H9 (cell line): ENCODE results near the gene TPCN2. TPM values are rescaled to one million over a fixed set of nuclear protein-coding genes. Genes with fewer than 3 reads are reported as not detected.

Experiments
- DNase-seq: peaks from one replicate; pipeline ENCODE4 v3.0.0-alpha.2; 2017
- H2AFZ ChIP-seq: one replicate; pipeline ENCODE4 v1.6.1; 2013; ENCODE audit warnings: mild to moderate bottlenecking, low read length, control low read depth, moderate library complexity
- H2AK5ac ChIP-seq: 2 replicates; pipeline ENCODE4 v1.6.1; 2013; ENCODE audit warnings: low read length, control low read depth, mixed read lengths; ENCODE audit not compliant: insufficient read length
- H2BK120ac ChIP-seq: one replicate; pipeline ENCODE4 v1.6.1; 2013; ENCODE audit warnings: low read depth, mild to moderate bottlenecking, low read length, control low read depth, inconsistent platforms; ENCODE audit not compliant: poor library complexity, severe bottlenecking
- H2BK12ac ChIP-seq: 2 replicates; pipeline ENCODE4 v1.6.1; 2013; ENCODE audit warnings: low read length, control low read depth, mixed read lengths, low read depth; ENCODE audit not compliant: insufficient read length
- H2BK15ac ChIP-seq: 2 replicates; pipeline ENCODE4 v1.6.1; 2013; ENCODE audit warnings: low read depth, low read length, control low read depth
- H2BK20ac ChIP-seq: one replicate; pipeline ENCODE4 v1.6.1; 2013; ENCODE audit warnings: low read depth, mild to moderate bottlenecking, low read length, control low read depth, inconsistent platforms; ENCODE audit not compliant: poor library complexity, severe bottlenecking
- H2BK5ac ChIP-seq: 2 replicates; pipeline ENCODE4 v1.6.1; 2013; ENCODE audit warnings: low read length, control low read depth, mixed read lengths; ENCODE audit not compliant: insufficient read length
- H3K14ac ChIP-seq: 2 replicates; pipeline ENCODE4 v1.6.1; 2013; ENCODE audit warnings: low read length, control low read depth; ENCODE audit not compliant: insufficient read depth
- H3K18ac ChIP-seq: 2 replicates; pipeline ENCODE4 v1.6.1; 2013; ENCODE audit warnings: low read depth, mild to moderate bottlenecking, mixed read lengths, low read length, control low read depth; ENCODE audit not compliant: insufficient read length
- H3K23ac ChIP-seq: 2 replicates; pipeline ENCODE4 v1.6.1; 2013; ENCODE audit warnings: low read length, control low read depth, mixed read lengths, low read depth; ENCODE audit not compliant: insufficient read length
- H3K23me2 ChIP-seq: 2 replicates; pipeline ENCODE4 v1.6.1; 2013; ENCODE audit warnings: low read depth, mild to moderate bottlenecking, mixed read lengths, low read length, control low read depth; ENCODE audit not compliant: insufficient read length, poor library complexity, severe bottlenecking
- H3K27ac ChIP-seq: 2 replicates; pipeline ENCODE4 v1.5.1; 2013; ENCODE audit warnings: low read length, control low read depth, mixed read lengths, low read depth; ENCODE audit not compliant: insufficient read length
- H3K27me3 ChIP-seq: 2 replicates; pipeline ENCODE4 v1.6.1; 2013; ENCODE audit warnings: low read length, control low read depth, inconsistent platforms; ENCODE audit not compliant: insufficient read depth
- H3K4ac ChIP-seq: 2 replicates; pipeline ENCODE4 v1.6.1; 2013; ENCODE audit warnings: low read depth, mild to moderate bottlenecking, control low read depth, inconsistent platforms, low read length, moderate library complexity
- H3K4me1 ChIP-seq: 2 replicates; pipeline ENCODE4 v1.6.1; 2013; ENCODE audit warnings: low read length, control low read depth, inconsistent platforms; ENCODE audit not compliant: insufficient read depth
- H3K4me2 ChIP-seq: 2 replicates; pipeline ENCODE4 v1.6.1; 2013; ENCODE audit warnings: low read length, control low read depth, mixed read lengths; ENCODE audit not compliant: insufficient read length, insufficient read depth
- H3K56ac ChIP-seq: 2 replicates; pipeline ENCODE4 v1.6.1; 2013; ENCODE audit warnings: low read depth, mild to moderate bottlenecking, mixed read lengths, low read length, control low read depth; ENCODE audit not compliant: insufficient read length
- H3K79me1 ChIP-seq: 2 replicates; pipeline ENCODE4 v1.6.1; 2013; ENCODE audit warnings: low read depth, mild to moderate bottlenecking, moderate library complexity, low read length, control low read depth, inconsistent platforms; ENCODE audit not compliant: insufficient read depth, poor library complexity, severe bottlenecking
- H3K79me2 ChIP-seq: 2 replicates; pipeline ENCODE4 v1.6.1; 2013; ENCODE audit warnings: low read length, control low read depth, inconsistent platforms; ENCODE audit not compliant: insufficient read depth
- H3K9ac ChIP-seq: 2 replicates; pipeline ENCODE4 v1.6.1; 2013; ENCODE audit warnings: low read length, control low read depth, mixed read lengths; ENCODE audit not compliant: insufficient read length; ENCODE audit errors: extremely low read depth
- H3K9me3 ChIP-seq: one replicate; pipeline ENCODE4 v1.6.1; 2013; ENCODE audit warnings: low read depth, low read length, inconsistent platforms; ENCODE audit not compliant: control insufficient read depth
- H3T11ph ChIP-seq: one replicate; pipeline ENCODE4 v1.6.1; 2013; ENCODE audit warnings: mild to moderate bottlenecking, low read length, control low read depth, inconsistent platforms
- H4K20me1 ChIP-seq: one replicate; pipeline ENCODE4 v1.6.1; 2013; ENCODE audit not compliant: control insufficient read depth, insufficient read length, insufficient read depth
- H4K5ac ChIP-seq: 2 replicates; pipeline ENCODE4 v1.6.1; 2013; ENCODE audit warnings: low read depth, mild to moderate bottlenecking, mixed read lengths, low read length, control low read depth; ENCODE audit not compliant: insufficient read length
- H4K8ac ChIP-seq: replicated peaks from 2 replicates; pipeline ENCODE4 v1.6.1; 2013; ENCODE audit warnings: low read length, control low read depth, mixed read lengths, low read depth; ENCODE audit not compliant: insufficient read length
- H4K91ac ChIP-seq: 2 replicates; pipeline ENCODE4 v1.6.1; 2013; ENCODE audit warnings: low read depth, mild to moderate bottlenecking, moderate library complexity, mixed read lengths, low read length, control low read depth; ENCODE audit not compliant: insufficient read length
- H3K27ac Mint-ChIP-seq, 3 experiments: 2 replicates in 2 of 3; 3 replicates in 1 of 3; pipeline ENCODE4 v1.8.0; 2020 to 2021; ENCODE audit warnings: mixed read lengths in 3 of 3, mild to moderate bottlenecking in 1 of 3, moderate library complexity in 1 of 3
- H3K27me3 Mint-ChIP-seq: 2 replicates; pipeline ENCODE4 v1.8.0; 2021; ENCODE audit warnings: low read depth, mild to moderate bottlenecking, moderate library complexity, mixed read lengths
- H3K36me3 Mint-ChIP-seq, 3 experiments: 2 replicates in 2 of 3; 3 replicates in 1 of 3; pipeline ENCODE4 v1.8.0; 2020 to 2021; ENCODE audit warnings: low read depth in 3 of 3, mixed read lengths in 3 of 3; ENCODE audit not compliant: insufficient read depth in 1 of 3
- H3K4me1 Mint-ChIP-seq, 2 experiments: 2 replicates each; pipeline ENCODE4 v1.8.0; 2020; ENCODE audit warnings: mixed read lengths in 2 of 2
- H3K4me3 Mint-ChIP-seq, 2 experiments: 2 replicates in 1 of 2; 3 replicates in 1 of 2; pipeline ENCODE4 v1.8.0; 2020 to 2021; ENCODE audit warnings: mild to moderate bottlenecking in 2 of 2, mixed read lengths in 2 of 2, moderate library complexity in 1 of 2
- H3K9me3 Mint-ChIP-seq, 2 experiments: 2 replicates in 1 of 2; 3 replicates in 1 of 2; pipeline ENCODE4 v1.8.0; 2020; ENCODE audit warnings: mild to moderate bottlenecking in 2 of 2, mixed read lengths in 2 of 2, moderate library complexity in 1 of 2
- WGBS: extraction: QIAGEN DNeasy Blood & Tissue Kit; methylation state at CpG from one replicate; pipeline ENCODE4 v1.1.7; 2013; ENCODE audit warnings: missing lambda C conversion rate, low lambda C conversion rate, mixed read lengths; ENCODE audit not compliant: insufficient read length; ENCODE audit errors: extremely low coverage; 5-methylcytosine and 5-hydroxymethylcytosine counted together
- total RNA-seq: library from RNA; stranded (reverse); gene quantifications from 2 replicates; pipeline ENCODE4 v1.2.1, GENCODE V29; 2021
- TF ChIP-seq, protein P1 (sequence below): fragments of 200-600 bp; sonication (generic); conservative IDR thresholded peaks from 3 replicates; pipeline ENCODE4 v1.8.0; 2021; ENCODE audit warnings: antibody characterized with exemption, mild to moderate bottlenecking

Gene TPCN2
- total RNA-seq, 1 experiment from 2014 or later, result 16.8 TPM

- Histone ChIP-seq H3K18ac (no peak overlapping the region), H2BK12ac (no peak overlapping the region), H3K23me2 (no peaks in the 10 kb centered on the region), H3K9me3 (peaks cover 5% of the 10 kb centered on the region), H3K4me2 (no peak overlapping the region), H3K79me1 (no peaks in the 10 kb centered on the region), H2BK120ac (no peak overlapping the region), H3K14ac (no peak overlapping the region), H3T11ph (no peak overlapping the region), H4K5ac (no peak overlapping the region), H2BK15ac (no peak overlapping the region), H3K27ac (no peak overlapping the region), H3K9ac (no peak overlapping the region), H3K23ac (no peak overlapping the region), H3K56ac (no peak overlapping the region), H4K91ac (no peak overlapping the region), H2AK5ac (no peak overlapping the region), H3K4ac (no peak overlapping the region), H3K79me2 (no peaks in the 10 kb centered on the region), H2AFZ (no peak overlapping the region), H2BK20ac (no peak overlapping the region), H3K4me1 (no peaks in the 10 kb centered on the region), H4K8ac (no peak overlapping the region), H4K20me1 (no peaks in the 10 kb centered on the region), H2BK5ac (no peak overlapping the region), H3K27me3 (no peaks in the 10 kb centered on the region)
- Mint-ChIP-seq H3K27me3 (peaks cover 2% of the 10 kb centered on the region), H3K27ac (no peak overlapping the region), H3K4me3 (no peak overlapping the region), H3K36me3 (peaks cover 5 to 15% (median 9%) of the 10 kb centered on the region in 3 experiments; a peak in 4 of 7 replicates), H3K9me3 (peaks cover 21 to 23% of the 10 kb centered on the region in 2 experiments), H3K4me1 (peaks cover 15 to 25% of the 10 kb centered on the region in 2 experiments)
- TF ChIP-seq, protein P1, sequence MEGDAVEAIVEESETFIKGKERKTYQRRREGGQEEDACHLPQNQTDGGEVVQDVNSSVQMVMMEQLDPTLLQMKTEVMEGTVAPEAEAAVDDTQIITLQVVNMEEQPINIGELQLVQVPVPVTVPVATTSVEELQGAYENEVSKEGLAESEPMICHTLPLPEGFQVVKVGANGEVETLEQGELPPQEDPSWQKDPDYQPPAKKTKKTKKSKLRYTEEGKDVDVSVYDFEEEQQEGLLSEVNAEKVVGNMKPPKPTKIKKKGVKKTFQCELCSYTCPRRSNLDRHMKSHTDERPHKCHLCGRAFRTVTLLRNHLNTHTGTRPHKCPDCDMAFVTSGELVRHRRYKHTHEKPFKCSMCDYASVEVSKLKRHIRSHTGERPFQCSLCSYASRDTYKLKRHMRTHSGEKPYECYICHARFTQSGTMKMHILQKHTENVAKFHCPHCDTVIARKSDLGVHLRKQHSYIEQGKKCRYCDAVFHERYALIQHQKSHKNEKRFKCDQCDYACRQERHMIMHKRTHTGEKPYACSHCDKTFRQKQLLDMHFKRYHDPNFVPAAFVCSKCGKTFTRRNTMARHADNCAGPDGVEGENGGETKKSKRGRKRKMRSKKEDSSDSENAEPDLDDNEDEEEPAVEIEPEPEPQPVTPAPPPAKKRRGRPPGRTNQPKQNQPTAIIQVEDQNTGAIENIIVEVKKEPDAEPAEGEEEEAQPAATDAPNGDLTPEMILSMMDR, result no peak
- DNase-seq, result no peak
- WGBS, result no CpG with 5 or more reads among the region's 1 CpG
These were observed 79.2 kb downstream of the TPCN2 start for GRCh38 chr11:69127884-69128283.
